Measurements from ENCODE around the gene NTN3. TPM values are rescaled to one million over a fixed set of nuclear protein-coding genes. Genes with fewer than 3 reads are reported as not detected.

The NTN3 gene
- total and polyA plus RNA-seq, 8 donors, result 1.7 to 6.7 (median 4.1) TPM; not detected in 1

DNA sequence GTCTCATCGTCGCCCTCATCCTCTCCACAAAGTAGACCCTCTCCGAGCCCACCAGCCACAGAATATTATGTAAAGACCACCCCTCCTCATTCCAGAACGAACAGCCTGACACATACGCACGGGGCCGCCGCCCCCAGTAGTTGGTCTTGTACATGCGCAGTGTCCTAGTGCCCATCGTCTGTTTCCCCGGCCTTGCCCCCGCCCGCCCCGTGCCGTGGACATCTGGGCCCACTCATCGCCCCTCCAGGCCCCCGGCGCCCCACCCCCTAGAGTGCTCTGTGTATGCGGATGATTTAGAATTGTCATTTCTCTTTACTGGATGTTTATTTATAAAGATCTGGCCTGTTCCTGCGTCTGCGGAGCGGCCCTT is 48.6 kb downstream of the NTN3 start:
- H3K27ac ChIP-seq, result peak overlapping the region; percentile 79 to 99
- peak in 1 of 4 donors; percentile 83 for DNase-seq
- intact Hi-C loops (cut with DNase I), result no loop called here
- no peak for ATAC-seq
- H3K9me3 ChIP-seq, result no peaks in the 10 kb centered on the region
- peaks cover 46 to 81% of the 10 kb centered on the region in 2 donors for H3K4me1 ChIP-seq
- TF ChIP-seq, protein P1, sequence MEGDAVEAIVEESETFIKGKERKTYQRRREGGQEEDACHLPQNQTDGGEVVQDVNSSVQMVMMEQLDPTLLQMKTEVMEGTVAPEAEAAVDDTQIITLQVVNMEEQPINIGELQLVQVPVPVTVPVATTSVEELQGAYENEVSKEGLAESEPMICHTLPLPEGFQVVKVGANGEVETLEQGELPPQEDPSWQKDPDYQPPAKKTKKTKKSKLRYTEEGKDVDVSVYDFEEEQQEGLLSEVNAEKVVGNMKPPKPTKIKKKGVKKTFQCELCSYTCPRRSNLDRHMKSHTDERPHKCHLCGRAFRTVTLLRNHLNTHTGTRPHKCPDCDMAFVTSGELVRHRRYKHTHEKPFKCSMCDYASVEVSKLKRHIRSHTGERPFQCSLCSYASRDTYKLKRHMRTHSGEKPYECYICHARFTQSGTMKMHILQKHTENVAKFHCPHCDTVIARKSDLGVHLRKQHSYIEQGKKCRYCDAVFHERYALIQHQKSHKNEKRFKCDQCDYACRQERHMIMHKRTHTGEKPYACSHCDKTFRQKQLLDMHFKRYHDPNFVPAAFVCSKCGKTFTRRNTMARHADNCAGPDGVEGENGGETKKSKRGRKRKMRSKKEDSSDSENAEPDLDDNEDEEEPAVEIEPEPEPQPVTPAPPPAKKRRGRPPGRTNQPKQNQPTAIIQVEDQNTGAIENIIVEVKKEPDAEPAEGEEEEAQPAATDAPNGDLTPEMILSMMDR (IDR thresholded peaks at IDR 0.05), result no peak
- peak overlapping the region in 1 of 2 donors; percentile 68 for H3K4me3 ChIP-seq
- no peaks in the 10 kb centered on the region for H3K27me3 ChIP-seq
- H3K36me3 ChIP-seq, result peaks cover 0 to 55% of the 10 kb centered on the region in 2 donors

DNA sequence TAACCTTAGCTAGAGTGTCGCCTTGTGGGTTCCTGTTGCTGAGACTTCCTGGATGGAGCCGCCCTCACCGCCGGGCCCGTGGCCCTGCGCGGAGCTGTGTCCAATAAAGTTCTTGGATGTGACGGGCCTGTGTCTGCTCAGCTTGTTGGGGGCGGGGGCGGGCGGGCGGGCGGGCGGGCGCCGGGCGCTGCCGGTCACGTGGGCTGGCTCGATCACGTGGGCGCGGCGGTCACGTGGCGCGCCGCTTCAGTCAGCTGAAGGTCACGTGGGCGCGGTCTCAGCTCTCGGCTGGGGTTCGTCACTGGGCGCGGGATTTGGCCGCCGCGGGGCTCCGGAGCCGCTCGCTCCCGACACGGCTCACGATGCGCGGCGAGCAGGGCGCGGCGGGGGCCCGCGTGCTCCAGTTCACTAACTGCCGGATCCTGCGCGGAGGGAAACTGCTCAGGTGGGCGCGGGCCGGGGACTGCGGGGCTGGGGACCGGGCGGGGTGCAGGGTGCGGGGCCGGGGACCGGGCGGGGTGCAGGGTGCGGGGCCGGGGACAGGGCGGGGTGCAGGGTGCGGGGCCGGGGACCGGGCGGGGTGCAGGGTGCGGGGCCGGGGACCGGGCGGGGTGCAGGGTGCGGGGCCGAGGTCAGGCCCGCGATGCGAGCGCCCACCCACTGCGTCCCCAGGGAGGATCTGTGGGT is 49.1 kb downstream of the NTN3 start, which contains the start of gene AMDHD2:
Gene AMDHD2, plus strand, starts transcription at position 275 of the 687 bp plus-strand sequence. Its CDS starts 88 bp downstream, at position 363.
- Histone ChIP-seq H3K9me3 (no peaks in the 10 kb centered on the region), H3K27ac (peak within 1 kb of the TSS; percentile 79 to 99), H3K4me1 (peaks cover 43 to 80% of the 10 kb centered on the region in 2 donors), H3K36me3 (peaks cover 0 to 61% of the 10 kb centered on the region in 2 donors), H3K27me3 (no peaks in the 10 kb centered on the region), H3K4me3 (peak within 1 kb of the TSS; percentile 49 to 68)
- intact Hi-C loops (cut with DNase I), result no loop called here
- TF ChIP-seq, protein P1 (IDR thresholded peaks at IDR 0.05), result no peak
- DNase-seq, result peak; percentile 79 to 95 (median 92)
- peak; percentile 68 for ATAC-seq

DNA sequence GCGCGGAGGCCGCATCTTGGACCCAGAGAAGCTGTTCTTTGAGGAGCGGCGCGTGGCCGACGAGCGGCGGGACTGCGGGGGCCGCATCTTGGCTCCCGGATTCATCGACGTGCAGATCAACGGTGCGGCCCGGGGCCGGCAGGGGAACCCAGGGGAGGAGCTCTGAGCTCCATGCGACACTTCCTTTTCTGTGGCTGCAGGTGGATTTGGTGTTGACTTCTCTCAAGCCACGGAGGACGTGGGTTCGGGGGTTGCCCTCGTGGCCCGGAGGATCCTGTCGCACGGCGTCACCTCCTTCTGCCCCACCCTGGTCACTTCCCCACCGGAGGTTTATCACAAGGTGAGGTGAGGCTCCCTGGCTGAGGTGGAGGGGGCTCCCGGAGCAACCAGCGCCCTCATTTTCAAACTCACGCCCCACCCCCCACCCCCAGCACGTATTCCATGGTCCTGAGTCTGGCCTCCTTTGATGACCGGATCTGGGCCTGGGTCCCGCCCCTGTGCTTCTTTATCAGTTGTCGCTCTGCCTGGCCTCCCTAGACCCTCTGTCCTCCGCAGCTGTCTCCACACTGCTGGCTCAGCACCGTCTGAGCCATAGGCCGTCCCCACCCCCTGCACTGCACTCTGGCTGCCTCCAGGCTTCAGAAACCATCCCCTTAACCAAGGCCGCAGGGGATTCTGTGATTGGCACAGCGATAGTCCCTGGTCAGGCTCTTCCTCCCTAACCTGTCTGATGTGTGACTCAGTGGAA is 49.9 kb downstream of the NTN3 start:
- intact Hi-C loops (cut with DNase I), result no loop called here

More for the DNA sequence above, 49.9 kb downstream of the NTN3 start:
- TF ChIP-seq, protein P1 (IDR thresholded peaks at IDR 0.05), result no peak
- Histone ChIP-seq H3K9me3 (no peaks in the 10 kb centered on the region), H3K4me1 (peaks cover 37 to 78% of the 10 kb centered on the region in 2 donors), H3K36me3 (peaks cover 0 to 67% of the 10 kb centered on the region in 2 donors), H3K27me3 (no peaks in the 10 kb centered on the region), H3K4me3 (peak overlapping the region; percentile 49 to 68), H3K27ac (peak overlapping the region; percentile 79 to 99)
- ATAC-seq, result peak; percentile 9
- DNase-seq, result peak in 1 of 4 donors; percentile 89

Small RNA genes lying within 50 kb of the gene (microRNA-seq; reads per million reads assigned to microRNA genes)
- gene MIR6767, result 0 reads per million in 2 donors
- 0 to 0.17 reads per million in 2 donors for gene MIR6768

Other genes with a start within 250 kb of the NTN3 start
- gene E4F1, start 247.7 kb upstream of the NTN3 start, total RNA-seq, result 10 to 100 TPM; 16.4 to 22.6 TPM
- gene E4F1, start 247.7 kb upstream of the NTN3 start, polyA plus RNA-seq (ENCODE audit: insufficient read length in 6 of 6), result 10 to 100 TPM; 12.7 to 22.4 (median 16.9) TPM
- gene DNASE1L2, start 234.9 kb upstream of the NTN3 start, total RNA-seq, result 1 to 10 TPM; 1.3 to 1.5 TPM
- 1 to 10 TPM in 2 of 6 donors, under 1 TPM in 4; 0.27 to 1.7 (median 0.90) TPM for gene DNASE1L2, start 234.9 kb upstream of the NTN3 start, polyA plus RNA-seq (ENCODE audit: insufficient read length in 6 of 6)
- gene ECI1, start 219.7 kb upstream of the NTN3 start, total RNA-seq, result 10 to 100 TPM; 47.3 to 51.7 TPM
- 10 to 100 TPM; 41.8 to 63.5 (median 51.2) TPM for gene ECI1, start 219.7 kb upstream of the NTN3 start, polyA plus RNA-seq (ENCODE audit: insufficient read length in 6 of 6)
- gene RNPS1, start 203.2 kb upstream of the NTN3 start, total RNA-seq, result 100 to 1,000 TPM; 109 to 124 TPM
- gene RNPS1, start 203.2 kb upstream of the NTN3 start, polyA plus RNA-seq (ENCODE audit: insufficient read length in 6 of 6), result 100 to 1,000 TPM; 178 to 208 (median 196) TPM
- 100 to 1,000 TPM; 329 to 334 TPM for gene ABCA3, start 130.6 kb upstream of the NTN3 start, total RNA-seq
- 10 to 100 TPM in 2 of 6 donors, 1 to 10 TPM in 4; 6.8 to 17.3 (median 9.6) TPM for gene ABCA3, start 130.6 kb upstream of the NTN3 start, polyA plus RNA-seq (ENCODE audit: insufficient read length in 6 of 6)
- 1 to 10 TPM; 4.7 to 8.0 TPM for gene CCNF, start 41.9 kb upstream of the NTN3 start, total RNA-seq
- gene CCNF, start 41.9 kb upstream of the NTN3 start, polyA plus RNA-seq (ENCODE audit: insufficient read length in 6 of 6), result 10 to 100 TPM in 3 of 6 donors, 1 to 10 TPM in 3; 9.2 to 17.3 (median 10.1) TPM
- gene TEDC2, start 11.2 kb upstream of the NTN3 start, total RNA-seq, result 1 to 10 TPM; 4.0 to 6.5 TPM
- 10 to 100 TPM in 3 of 6 donors, 1 to 10 TPM in 3; 5.7 to 10.9 (median 9.2) TPM for gene TEDC2, start 11.2 kb upstream of the NTN3 start, polyA plus RNA-seq (ENCODE audit: insufficient read length in 6 of 6)
- gene TBC1D24, start 3.8 kb downstream of the NTN3 start, total RNA-seq, result 10 to 100 TPM; 37.1 to 41.4 TPM
- gene TBC1D24, start 3.8 kb downstream of the NTN3 start, polyA plus RNA-seq (ENCODE audit: insufficient read length in 6 of 6), result 10 to 100 TPM; 14.2 to 28.1 (median 17.2) TPM
- gene ATP6V0C, start 42.7 kb downstream of the NTN3 start, total RNA-seq, result 100 to 1,000 TPM; 296 to 333 TPM
- 100 to 1,000 TPM in 3 of 6 donors, 10 to 100 TPM in 3; 76.6 to 116 (median 98.7) TPM for gene ATP6V0C, start 42.7 kb downstream of the NTN3 start, polyA plus RNA-seq (ENCODE audit: insufficient read length in 6 of 6)
- gene AMDHD2, start 49.1 kb downstream of the NTN3 start, total RNA-seq, result 10 to 100 TPM; 45.5 to 62.4 TPM
- 10 to 100 TPM; 13.4 to 21.3 (median 17.0) TPM for gene AMDHD2, start 49.1 kb downstream of the NTN3 start, polyA plus RNA-seq (ENCODE audit: insufficient read length in 6 of 6)
- gene CEMP1, start 60.1 kb downstream of the NTN3 start, total RNA-seq, result 1 to 10 TPM in 1 of 2 donors, under 1 TPM in 1; 0.45 to 1.1 TPM
- gene CEMP1, start 60.1 kb downstream of the NTN3 start, polyA plus RNA-seq (ENCODE audit: insufficient read length in 6 of 6), result 1 to 10 TPM; 1.4 to 3.8 (median 2.3) TPM
- 10 to 100 TPM; 56.4 to 64.8 TPM for gene PDPK1, start 66.7 kb downstream of the NTN3 start, total RNA-seq
- 10 to 100 TPM; 36.5 to 57.2 (median 44.1) TPM for gene PDPK1, start 66.7 kb downstream of the NTN3 start, polyA plus RNA-seq (ENCODE audit: insufficient read length in 6 of 6)
- 10 to 100 TPM; 21.3 to 28.3 TPM for gene KCTD5, start 211.2 kb downstream of the NTN3 start, total RNA-seq
- 10 to 100 TPM; 18.4 to 24.0 (median 21.0) TPM for gene KCTD5, start 211.2 kb downstream of the NTN3 start, polyA plus RNA-seq (ENCODE audit: insufficient read length in 6 of 6)
- under 1 TPM; 0.45 to 0.70 TPM for gene PRSS27, start 248.9 kb downstream of the NTN3 start, total RNA-seq
- 1 to 10 TPM; 1.9 to 3.3 (median 2.5) TPM for gene PRSS27, start 248.9 kb downstream of the NTN3 start, polyA plus RNA-seq (ENCODE audit: insufficient read length in 6 of 6)

Measured in left lung (tissue), 10 donors.